HG02981 (cell line): ENCODE data around the gene KIRREL1.

Source experiments
- ATAC-seq: cut with Tn5 transposase; IDR thresholded peaks from one replicate; pipeline ENCODE4 v1.9.1; 2021; ENCODE audit warnings: mild to moderate bottlenecking, moderate library complexity; ENCODE audit not compliant: unreplicated experiment

Gene KIRREL1

DNA sequence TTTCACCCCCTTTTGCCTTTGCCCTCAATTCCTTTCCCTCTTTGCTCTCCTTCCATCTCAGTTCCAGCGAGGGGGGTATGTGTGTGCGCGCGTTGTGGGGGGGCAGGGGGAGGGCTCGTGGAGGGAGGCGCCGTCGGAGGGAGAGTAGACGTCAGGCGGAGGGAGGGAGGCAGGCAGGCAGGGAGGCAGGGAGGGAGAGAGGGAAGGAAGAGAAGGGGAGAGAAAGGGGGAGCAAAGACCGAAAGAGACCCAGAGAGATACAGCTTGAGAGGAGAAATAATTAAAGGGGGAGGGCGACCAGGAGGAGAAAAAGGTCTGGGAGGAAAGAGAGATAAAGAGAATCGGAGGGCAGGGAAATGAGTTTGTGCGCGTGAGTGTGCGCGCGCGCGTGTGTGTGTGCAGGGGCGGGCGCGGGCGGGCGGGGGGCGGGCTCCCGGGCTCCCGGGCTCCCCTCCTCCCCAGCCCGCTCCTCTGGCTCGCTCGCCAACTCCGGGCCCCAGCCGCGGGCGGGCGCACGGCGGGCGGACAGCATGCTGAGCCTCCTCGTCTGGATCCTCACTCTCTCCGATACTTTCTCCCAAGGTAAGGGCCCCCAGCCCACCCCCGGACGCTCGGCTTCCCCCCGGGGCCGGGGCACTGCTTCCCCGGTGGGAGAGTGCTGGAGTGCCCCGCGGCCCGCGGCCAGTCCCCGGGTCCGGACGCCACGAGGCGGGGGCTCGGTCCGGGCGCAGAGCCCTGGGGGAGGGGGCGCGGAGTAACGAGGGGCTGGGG is at the start of gene KIRREL1:
Gene KIRREL1 (plus strand): TSS at position 499 of the 771 bp plus-strand sequence. CDS start 32 bp downstream, at position 531.
- ATAC-seq, result no peak

DNA sequence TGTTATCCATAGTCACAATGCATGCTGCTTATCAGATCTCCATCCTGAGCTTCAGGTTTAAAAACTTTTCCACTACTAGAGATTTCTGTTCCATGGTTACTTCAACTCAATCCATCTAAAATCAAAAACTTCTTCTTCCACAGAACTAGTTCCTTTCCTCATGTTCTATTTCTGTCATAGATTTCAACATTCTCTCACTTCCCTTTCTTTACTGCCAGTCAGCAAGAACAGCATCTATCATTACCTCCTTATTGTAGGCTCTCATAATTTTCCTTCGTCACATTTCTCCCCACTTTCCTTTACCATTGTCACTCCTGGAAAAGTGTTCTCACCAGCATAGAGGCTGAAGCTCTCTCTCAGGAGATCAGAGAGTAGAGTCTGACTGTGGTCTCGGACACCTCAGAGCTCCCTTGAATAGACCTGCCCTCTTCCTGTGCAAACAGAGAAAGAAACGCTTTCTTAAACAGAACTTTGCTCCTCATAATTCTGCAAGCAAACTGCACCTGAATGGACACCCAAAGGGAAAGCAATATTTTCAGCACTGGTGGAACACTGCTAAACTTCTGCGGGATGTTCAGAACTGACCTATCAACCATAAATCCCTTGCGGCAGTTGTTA is 48.7 kb upstream of the KIRREL1 start:
- ATAC-seq, result no peak

DNA sequence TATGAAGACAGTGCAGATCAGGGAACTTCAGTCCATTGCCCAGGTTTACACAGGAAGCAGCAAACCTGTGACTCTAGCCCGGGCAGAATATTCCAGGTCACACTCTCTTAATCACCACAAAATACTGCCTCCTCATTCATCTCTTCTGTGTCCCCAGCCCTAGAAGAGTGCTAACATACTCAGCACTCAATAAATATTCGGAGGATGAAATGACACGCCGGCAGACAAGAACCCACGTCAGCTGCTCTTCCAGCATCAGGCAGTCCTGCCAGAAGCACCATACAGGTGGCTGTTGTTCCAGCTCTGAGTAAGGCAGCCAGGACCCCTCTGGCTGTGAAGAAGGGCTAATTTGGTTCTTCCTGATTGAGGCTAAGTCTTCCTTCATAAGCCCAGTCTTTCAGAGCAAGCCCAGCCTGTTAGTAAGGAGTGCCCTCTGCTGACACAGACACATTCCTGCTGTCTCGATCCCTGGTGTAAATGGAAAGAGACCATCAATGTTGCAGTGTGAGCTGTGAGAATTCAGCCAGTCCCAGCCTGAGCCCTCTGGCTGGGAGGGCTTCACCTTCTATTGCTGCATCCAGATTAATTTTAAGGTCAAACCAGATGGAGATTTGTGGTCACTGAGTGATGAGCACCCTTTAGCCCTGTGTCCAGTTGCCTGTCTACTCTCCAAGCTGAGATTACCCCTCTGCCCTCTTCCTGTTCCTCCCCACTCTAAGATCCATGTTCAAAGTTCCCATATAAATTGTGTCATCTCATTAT is 45.0 kb upstream of the KIRREL1 start:
- ATAC-seq, result no peak

DNA sequence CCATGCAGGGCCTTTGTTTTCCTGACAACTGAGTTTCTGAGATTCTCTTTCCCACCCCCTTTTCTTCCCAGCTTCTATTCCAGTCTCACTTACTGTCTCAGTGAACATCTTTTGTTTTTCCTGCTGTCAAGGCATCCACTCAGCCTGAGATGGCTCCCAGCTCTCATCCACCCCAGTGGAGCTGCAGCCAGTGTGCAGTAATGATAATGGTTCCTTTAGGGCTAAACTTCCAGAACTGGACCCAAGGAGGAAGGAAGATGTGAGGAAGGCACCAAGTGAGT is 44.4 kb upstream of the KIRREL1 start:
- ATAC-seq, result no peak

DNA sequence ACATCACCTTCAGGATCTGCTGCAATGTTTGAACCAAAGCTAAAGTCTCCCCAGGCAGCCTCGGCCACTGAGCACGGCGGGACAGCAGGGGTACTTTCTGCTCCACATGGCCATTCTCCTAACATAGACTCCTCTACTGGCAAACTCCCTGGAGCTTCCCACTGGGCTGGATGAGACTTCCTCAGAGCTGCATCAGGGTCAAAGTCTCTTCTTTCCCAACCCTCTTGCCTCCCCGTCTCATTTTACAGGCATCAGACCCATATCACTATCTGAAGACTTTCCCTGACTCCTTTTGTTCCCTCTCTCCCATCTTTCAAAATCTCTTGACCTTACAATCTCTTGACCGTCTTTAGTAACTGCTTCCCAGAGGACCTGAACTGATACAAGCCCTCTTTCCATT is 42.2 kb upstream of the KIRREL1 start:
- no peak for ATAC-seq

DNA sequence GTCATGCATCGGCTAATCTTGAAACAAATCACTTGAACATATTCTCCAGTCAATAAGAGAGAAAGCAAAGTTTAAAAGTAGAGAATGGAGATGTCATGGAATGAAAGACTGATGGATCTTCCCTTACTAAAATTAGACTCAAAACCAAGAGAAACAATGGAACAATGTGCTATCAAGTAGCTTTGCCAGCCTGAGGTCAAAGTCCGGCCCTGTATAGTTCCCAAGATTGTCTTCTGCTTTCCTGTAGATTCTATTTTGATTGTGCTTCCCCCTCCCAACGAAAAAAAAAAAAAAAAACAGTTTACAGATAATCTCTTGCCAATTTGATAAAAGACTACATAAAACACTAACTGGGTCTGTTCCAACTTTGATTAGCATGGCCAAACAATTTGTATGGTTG is 40.8 kb upstream of the KIRREL1 start:
- no peak for ATAC-seq

DNA sequence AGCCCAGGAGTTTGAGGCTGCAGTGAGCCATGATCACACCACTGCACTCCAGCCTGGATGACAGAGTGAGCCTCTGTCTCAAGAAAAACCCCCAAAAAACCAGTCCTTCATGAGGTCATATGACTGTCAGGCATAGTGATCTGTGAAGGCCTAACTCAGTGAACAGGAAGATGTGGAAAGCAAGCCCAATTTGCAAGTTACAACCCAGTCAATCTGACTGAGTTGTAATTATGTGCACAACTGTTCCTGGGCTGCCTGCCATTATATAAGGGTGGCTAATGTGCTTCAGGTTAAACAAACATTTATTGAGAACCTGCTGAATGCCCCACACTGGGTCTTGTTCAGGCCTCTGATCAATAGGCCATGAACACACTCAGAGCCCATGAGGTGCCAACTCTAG is 38.2 kb upstream of the KIRREL1 start:
- ATAC-seq, result no peak

DNA sequence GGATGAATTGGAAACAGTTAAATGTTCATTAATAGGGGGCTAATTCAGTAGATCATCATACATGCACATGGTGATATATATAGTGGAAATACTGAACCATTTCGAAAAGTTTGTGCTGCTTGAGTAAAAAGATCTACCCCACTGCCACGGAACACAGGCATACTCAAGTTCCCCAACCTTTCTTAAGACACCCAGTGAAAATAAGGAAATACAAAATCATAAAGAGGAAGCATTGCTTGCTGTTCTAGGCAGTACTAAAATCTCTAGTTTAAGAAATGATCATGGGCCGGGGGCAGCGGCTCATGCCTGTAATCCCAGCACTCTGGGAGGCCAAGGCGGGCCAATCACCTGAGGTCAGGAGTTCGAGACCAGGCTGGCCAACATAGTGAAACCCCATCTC is 37.6 kb upstream of the KIRREL1 start:
- ATAC-seq, result no peak

DNA sequence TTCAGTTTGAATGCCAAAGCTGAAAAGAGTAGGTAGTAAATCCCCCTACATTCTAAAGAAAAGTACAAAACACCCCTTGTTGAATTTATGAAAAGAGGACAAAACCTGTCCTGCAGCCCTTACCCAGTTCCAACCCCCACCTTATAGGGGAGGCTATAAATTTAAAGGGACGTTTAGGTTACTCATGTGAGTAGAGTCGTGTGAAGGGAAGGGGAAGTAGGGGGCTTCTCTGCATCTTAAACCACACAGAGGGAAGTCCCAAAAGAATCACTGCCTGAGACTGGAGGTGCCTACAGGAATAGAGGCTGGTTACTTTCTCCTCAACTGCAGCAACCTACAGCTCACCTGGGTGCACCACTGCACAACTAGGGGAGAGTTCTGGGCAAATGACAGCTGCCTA is 36.7 kb upstream of the KIRREL1 start:
- no peak for ATAC-seq

DNA sequence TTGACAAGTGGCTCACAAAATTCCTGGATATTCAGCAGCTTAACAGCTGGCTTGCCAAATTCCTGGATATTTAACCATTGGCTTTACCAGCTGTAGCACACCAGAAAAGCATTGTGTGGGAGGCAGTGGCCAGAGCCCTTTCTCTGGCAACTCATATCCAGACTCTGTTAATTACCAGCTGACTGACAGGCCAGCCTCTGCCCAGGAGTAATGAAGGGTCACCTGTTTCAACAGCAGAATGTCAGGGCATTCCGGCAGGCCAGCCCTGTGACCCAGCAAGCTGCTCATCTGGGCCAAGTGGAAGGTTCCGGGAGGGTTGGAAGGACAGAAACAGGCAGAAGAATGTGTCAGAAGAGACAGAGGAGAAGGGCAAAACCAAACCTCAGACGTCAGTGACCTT is 35.2 kb upstream of the KIRREL1 start:
- no peak for ATAC-seq

DNA sequence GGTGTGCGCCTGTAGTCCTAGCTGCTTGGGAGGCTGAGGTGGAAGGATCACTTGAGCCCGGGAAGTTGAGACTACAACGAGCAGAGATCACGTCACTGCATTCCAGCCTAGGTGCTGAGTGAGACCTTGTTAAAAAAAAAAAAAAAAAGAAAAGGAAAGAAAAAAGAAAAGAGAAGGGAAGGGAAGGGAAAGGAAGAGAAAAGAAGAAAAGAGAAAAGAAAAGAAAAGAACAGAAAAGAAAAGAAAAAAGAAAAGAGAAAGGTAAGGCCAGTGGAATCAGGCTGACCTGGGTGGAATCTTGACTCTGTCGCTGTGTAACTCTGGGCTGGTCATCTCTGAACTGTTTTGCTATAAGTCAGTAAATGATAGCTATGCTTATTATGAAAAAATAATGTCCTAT is 33.7 kb upstream of the KIRREL1 start:
- ATAC-seq, result no peak

DNA sequence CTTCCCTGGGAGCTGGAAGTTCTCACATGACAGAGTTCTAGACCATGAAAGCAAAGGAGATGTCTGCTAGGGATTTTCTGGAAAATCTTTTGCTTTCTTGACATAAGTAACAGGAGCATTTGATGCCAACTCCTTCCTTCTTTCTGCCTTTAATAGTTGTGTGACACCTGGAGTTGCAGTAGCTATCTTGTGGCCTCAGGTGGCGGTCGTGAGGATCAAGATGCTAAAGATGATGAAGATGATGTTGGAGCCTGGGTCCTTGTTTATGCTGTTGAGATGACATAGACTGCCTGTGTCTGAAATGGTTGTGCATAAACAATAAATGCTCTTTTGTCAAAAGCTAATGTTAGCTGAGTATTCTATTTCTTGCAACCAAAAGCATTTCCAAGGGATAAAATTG is 32.7 kb upstream of the KIRREL1 start:
- no peak for ATAC-seq

DNA sequence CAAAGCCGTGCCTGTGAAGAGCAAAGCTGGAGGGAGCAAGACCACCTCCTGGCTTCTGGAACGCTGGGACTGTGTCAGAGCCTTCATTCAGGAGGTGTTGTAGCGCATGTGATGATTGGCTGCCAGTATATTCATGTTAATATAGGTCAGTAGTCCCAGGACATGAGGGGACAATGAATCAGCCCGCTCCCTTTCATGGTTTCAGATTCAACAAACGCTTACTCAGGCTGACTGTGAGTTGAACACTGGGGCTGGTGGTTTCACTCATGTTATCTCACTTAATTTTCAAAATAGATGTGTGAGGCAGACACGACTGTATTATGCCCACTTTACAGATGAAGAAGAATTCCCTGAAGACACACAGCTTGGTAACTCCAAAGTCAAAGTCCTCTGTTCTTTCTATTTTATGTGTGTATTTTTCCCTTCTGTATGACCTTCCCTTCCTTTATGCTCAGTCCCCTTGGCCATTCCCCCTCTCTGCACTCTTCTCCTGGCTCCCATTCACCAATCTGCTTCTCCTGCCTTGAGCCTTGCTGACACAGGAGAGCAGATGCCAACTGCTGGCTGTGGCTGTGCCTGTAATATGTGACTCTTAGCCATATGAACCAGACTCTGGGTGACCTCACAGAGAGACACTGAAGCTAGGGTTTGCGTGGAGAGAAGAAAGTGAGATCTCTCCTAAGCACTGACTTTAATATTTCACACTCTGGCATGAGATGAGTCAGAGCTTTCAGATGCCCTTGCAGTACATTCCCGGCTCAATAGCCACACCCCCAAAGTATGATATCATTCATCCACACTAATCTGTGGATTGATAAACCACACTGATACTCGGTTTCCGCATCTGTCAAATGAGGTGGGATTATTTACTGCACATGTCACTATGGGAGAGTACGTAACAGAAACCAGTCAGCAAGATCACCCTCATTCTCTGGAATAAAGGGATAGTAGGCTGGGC is 31.4 kb upstream of the KIRREL1 start:
- no peak for ATAC-seq

DNA sequence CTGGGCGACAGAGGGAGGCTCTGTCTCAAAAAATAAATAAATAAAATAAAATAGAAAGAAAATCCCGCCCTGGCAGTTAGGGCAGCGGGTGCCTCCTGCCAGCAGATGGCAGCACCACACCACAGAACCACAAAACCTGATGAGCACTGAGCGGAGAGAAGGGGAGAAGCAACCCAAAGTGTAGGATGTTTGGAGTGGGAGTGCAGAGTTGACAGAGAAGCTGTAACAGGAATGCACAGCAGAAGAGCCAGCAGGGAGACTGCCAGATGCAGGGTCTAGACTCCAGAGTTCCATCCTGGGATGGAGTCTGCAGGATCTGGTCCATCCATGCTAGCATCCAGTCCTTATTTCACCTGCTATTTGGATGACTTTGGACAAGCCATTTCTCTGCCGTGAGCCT is 29.7 kb upstream of the KIRREL1 start:
- ATAC-seq, result no peak

DNA sequence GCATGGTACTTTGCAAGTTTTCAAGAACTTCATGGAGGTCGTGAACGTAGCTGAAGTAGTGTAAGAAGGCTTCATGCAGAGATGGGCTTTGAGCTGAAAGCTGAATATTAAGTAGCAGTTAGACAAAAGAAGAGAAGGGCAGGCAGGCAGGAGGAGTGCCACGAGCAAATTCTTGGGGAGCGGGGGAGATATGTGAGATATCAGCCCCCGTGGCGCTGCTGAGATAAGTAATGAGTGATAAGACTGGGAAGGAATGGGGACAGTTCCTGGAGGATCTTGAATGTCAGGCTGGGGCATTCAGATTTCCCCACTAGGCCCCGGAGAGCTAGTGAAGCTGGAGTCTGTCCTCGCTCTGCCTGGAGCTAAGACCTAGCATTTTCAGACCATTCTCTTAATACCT is 27.9 kb upstream of the KIRREL1 start:
- ATAC-seq, result no peak

DNA sequence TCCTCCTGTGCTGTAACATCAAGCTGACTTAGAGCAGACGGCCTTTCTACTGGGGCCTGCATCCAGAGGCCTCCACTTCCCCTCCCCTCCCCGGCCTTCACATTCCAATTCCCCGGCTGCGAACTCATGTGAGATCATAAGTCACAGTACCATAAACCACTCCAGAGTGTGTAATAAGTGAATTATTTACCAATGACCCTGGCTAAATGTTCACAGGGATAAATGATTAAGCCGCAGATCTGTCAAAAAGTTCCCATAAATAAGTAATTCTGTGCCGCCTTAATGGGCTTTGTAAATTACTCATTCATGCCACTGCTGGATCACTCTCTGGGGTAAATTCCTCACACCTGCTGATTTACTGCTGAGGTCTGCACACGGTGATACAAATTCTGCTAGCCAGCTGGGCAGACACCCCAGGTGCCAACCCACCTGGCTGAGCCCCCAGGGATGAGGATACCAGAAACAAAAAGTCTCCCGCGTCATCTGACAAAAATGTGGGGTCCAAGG is 27.4 kb upstream of the KIRREL1 start:
- ATAC-seq, result no peak

DNA sequence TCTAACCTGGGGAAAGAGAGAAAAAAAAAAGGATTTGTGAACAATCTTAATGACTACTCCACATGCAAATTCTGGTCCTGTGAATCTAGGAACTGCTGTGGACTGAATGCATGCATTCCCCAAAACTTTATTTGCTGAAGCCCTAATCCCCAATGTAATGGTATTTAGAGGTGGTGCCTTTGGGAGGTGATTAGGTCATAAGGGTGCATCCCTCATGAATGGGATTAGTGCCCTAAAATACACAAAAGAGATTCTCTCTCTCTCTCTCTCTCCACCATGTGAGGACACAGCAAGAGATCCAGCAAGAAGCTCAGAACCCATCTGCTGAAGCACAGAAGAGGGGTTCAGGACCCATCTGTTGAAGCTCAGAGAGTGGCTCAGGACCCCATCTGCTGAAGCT is 26.2 kb upstream of the KIRREL1 start:
- ATAC-seq, result no peak

DNA sequence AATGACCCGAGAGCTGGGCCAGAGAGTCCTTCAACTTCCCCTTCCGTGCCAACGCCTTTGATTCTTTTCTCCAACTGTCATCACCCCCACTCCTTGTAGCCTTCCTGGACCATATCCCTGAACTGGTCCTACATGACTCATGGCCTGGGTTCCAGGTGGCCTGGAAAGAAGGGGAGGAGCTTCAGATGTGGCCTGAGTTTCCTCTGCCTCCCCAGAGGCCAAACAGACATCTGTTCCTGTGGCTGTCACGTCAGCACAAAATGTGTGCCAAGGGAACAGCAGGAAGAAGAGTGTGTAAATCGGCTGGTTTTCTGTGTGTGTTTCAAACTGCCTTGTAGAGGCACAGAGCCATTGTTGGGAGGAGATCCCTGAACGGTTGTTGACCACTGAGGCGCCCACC is 24.9 kb upstream of the KIRREL1 start:
- ATAC-seq, result no peak

DNA sequence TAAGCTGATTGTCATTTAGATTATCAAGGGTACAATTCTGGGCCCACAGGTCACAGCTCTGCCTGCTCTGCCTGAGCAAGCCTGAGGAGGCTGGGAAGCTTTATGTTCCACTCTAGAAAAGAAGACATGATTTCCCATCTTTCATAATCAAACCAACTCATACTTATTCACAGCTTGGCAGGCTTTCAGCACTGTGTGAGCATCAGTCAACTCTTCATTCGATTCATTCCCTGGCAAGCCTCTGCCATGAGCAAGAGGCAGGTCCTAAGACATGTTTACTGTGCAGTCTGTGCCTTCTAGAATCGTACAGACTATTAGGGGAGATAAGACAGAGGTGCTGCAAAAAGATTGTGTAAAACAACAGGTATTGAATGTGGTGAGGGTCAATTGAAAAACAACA is 24.5 kb upstream of the KIRREL1 start:
- ATAC-seq, result no peak

DNA sequence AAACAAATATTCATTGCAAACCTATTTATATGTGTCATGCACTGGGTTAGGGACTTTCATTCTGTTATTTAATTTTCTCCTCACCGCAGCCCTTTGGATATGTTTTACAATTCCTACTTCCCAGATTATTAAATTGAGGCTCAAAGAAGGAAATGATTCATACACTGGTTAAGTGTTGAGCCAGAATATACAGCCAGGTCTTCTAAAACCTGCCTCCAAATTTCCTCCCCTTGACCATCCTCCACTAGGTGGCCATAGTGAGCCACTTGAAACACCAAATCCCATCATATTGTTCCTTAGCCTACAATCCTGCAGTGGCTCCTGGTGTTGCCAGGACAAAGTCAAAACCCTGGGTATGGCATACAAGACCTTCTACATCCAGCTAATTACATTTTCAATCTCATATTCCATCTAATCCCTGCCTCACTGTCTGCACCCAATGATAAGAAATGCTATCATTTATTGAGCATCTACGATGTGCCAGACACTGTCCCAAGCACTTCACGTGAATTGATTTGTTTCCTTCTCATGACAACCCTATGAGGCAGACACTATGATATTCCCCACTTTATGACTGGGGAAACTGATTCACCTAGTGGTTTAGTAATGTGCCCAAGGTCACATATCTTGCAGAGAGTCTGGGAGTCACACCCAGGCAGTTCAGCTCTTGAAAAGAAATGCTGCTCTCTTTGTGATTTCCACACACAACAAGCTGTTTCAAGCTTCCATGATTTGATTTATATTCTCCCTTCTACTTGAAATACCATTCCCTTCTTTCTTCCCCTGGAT is 23.6 kb upstream of the KIRREL1 start:
- ATAC-seq, result no peak
